OCI-M1 (cell line): Measurements from ENCODE around the gene ANKRD42.

Experiments
- DNase-seq: peaks from one replicate; lab custom pipeline; 2025; lab: John Stamatoyannopoulos, UW

Gene ANKRD42

GRCh38 chr11:83287631-83288030 lies 94.1 kb downstream of the ANKRD42 start:
- no peak for DNase-seq

- DNase-seq = peak; percentile 91
Observed at GRCh38 chr11:83292709-83293456, 99.4 kb downstream of the ANKRD42 start.

GRCh38 chr11:83293457-83293774 lies 99.9 kb downstream of the ANKRD42 start:
- DNase-seq = no peak

GRCh38 chr11:83294208-83294607 lies 100.7 kb downstream of the ANKRD42 start:
- DNase-seq = no peak
